Activated T-cell treated with anti-CD3 and anti-CD28 coated beads for 48 hours (primary cell): ENCODE measurements around the gene CD63.

Source experiments
- DNase-seq: peaks from one replicate; pipeline ENCODE4 v3.0.0-alpha.2; 2020; ENCODE audit warnings: low read depth

Gene CD63

DNA sequence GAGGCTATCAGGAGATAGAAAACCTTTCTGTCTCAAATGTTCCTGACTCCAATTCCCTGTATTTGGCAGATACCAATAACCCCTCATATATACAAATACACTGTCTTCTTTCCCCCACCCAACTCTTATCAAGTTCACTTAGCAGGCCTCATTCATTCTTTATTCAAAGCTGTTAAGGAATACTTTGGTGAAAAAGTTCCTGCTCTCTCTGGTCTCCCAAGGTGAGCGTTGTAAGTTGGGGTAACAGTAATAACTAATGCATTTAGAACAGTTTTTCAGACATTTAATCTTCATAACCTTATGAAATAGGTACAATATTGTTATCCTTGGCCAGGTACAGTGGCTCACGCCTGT lies 10.2 kb upstream of the CD63 start:
- DNase-seq, result no peak

DNA sequence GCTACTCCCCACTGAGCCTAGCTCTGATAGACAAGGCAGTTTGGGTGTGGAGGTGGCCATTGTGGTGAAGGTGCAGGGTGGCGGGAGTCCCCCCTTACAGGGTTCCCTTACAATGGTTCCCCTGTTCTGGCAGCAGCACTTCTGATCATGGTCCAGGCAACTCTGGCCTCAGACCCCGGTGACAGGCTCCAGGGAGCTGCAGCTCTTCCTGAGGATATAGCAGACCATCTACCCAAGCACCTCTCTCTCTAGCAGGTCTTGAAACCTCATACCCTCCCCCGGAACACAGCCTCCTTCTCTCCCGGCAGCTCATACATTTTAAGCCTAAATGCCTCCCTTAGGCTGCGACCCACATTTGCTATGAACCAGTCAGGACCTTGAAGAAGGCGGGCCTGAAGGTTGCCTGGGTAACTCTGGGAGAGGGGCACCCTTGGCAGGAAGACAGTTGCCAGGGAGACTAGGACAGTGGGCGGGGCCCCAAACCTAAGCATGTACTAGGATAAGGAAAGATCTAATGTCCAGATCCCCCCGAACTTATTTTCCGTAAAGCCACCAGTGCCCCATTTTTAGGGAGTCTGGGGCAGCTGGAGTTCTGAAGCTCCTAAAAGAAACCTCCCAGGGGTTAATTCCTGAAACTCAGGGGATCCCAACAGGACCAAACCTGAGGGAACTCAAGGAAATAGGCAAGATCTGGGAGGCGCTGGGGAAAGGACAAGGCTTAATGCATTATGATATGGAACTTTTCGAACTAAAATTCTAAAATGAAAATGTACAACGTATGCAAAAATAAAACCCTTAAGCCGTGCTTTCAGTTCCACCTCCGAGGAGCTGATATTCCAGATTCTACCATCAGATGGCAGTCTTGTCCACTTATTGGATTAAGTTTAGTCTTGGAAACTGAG lies 9.6 kb upstream of the CD63 start:
- DNase-seq, result peak; percentile 63

DNA sequence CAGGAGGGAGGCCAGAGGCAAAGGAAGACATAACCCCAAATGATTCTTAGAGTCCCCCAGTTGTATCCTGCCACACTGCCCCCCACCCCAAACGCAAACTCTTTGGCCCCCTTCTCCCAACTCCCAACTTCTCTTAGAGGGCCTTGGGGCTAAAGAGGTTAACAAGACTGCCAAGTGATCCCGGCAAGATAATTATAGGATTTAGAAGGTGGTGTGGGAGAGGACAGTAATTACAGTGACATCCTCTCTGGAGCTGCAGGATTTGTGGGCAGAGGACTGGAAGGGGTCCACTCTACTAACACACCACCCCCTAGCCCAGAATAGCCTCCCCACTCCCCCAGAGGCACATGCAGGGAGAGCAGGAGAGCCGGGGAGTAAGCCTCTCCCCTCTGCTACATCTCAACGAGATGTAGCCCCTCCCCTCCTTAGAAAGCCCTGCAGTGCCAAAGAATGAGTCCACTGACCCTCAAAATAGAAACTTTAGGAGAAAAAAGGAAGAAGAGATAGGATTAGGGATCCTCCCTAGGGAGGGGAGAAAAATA lies 8.8 kb upstream of the CD63 start:
- DNase-seq, result no peak

DNA sequence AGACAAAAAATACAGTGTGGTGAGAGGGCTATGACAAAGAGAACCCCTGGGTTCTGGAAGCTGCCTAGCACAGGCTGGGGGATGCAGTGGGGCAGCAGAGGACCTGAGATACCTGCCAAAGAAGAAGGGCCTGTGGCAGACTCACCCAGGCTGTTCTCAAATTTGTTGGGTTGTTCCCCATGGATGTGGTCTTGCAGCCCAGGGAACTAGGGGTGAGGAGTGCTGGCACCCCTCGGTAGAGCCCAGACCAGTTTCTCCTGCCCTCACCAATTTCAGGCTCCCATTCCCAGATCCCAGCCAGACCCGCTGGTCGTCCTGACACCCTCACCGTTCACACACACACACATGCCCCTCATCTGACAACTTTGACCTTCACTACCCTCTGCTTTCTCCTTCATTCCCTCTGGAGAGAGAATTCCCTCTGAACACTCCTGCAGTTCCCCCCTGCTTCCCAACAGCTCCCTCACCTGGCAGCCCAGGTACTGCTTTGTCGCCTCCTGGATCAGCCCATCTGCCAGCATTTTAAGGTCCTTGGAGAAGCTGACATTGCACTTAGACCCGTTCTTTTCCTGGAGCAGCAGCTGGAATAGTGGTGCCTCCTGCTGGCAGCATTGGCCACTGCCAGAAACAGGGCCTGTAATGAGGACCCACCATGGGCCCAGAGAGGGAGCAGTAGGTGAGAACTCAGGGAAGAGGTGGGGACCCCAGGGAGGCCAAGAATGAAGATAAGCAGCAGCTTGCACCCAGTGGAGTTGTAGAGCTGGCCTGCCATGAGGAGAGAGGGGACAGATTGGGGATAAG lies 8.2 kb upstream of the CD63 start:
- DNase-seq, result peak; percentile 60

DNA sequence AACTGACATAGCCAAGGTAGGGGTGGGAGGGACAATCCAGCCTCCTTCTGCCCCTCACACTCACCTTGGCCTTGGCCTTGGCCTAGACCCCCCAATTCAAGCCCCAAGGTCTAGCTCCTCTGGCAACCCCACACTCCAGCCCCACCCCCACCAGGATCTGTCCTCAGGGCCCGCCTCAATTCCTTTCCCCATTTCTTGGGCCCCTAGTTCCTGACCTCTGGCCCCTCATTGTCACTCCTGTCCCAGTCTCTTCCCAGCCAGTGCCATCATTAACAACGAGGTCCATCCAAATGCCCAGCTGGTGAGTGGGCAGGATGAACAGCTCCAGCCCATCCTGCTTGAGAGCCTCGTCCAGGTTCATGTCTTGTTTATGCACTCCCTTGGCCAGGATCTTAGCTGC lies 7.3 kb upstream of the CD63 start:
- no peak for DNase-seq

DNA sequence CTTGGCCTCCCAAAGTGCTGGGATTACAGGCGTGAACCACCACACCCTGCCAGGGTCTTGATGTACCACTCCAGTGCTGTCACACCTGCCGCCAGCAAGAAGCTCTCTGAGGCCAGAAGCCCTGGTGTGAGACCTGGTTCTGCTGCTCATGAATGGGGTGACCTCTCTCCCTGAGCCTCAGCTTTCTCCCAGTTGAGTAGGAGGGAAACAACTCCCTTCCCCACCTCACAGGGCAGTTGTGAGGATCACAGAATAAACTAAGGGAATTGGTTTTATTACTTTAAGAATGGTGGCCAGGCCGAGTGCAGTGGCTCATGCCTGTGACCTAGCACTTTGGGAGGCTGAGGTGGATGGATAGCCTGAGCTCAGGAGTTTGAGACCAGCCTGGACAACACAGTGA lies 5.8 kb upstream of the CD63 start:
- no peak for DNase-seq

DNA sequence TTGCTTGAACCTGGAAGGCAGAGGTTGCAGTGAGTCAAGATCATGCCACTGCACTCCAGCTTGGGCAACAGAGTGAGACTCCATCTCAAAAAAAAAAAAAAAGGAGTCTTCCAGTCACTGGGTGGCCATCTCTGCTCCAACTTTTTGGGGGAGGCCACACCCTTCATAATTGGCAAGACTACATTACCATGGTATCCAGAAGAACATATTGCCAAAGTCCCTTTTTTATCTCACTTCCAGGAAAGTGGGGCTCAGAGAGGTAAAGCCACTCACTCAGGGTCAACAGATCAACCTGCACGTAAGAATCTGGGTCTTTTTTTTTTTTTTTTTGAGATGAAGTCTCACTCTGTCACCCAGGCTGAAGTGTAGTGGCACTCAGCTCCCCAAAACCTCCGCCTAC lies 5.0 kb upstream of the CD63 start:
- DNase-seq, result no peak

DNA sequence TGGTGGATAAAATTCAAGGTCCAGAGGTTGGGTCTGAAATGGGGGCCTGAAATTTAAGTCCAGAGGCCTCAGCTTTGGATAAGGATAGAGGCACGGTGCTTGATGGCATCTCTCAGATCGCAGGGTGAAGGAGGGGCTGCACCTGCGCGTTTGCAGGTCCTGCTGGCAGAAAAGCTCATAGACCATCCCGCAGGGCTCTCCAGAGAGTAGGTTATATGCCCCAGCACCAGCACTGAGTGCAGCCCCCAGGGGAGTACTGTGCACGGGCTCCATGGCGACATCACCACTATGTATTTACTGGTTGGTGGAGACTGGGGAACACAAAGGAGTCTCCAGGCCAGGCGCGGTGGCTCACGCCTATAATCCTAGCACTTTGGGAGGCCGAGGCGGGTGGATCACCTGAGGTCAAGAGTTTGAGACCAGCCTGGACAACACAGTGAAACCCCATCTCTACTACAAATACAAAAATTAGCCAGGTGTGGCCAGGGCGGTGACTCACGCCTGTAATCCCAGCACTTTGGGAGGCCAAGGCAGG lies 4.3 kb upstream of the CD63 start:
- no peak for DNase-seq

DNA sequence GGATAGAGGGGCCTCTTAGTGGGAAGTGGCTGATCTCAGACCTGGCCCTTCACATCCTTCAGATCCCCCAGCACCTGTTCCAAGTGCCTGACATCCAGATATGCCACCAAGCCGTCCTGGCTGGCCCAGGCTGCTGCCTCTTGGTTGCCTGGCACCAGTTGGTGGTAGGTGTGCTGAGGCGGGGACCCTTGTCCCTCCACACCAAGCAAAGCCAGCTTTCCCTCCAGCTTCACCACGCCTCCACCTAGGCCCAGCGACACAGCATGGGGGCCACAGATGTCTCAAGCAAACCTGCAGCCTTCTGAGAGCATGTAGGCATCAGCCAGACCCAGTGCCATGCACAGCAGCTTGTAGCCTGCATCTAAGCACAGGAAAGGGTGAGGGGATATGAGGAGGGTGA lies 3.5 kb upstream of the CD63 start:
- DNase-seq, result no peak

DNA sequence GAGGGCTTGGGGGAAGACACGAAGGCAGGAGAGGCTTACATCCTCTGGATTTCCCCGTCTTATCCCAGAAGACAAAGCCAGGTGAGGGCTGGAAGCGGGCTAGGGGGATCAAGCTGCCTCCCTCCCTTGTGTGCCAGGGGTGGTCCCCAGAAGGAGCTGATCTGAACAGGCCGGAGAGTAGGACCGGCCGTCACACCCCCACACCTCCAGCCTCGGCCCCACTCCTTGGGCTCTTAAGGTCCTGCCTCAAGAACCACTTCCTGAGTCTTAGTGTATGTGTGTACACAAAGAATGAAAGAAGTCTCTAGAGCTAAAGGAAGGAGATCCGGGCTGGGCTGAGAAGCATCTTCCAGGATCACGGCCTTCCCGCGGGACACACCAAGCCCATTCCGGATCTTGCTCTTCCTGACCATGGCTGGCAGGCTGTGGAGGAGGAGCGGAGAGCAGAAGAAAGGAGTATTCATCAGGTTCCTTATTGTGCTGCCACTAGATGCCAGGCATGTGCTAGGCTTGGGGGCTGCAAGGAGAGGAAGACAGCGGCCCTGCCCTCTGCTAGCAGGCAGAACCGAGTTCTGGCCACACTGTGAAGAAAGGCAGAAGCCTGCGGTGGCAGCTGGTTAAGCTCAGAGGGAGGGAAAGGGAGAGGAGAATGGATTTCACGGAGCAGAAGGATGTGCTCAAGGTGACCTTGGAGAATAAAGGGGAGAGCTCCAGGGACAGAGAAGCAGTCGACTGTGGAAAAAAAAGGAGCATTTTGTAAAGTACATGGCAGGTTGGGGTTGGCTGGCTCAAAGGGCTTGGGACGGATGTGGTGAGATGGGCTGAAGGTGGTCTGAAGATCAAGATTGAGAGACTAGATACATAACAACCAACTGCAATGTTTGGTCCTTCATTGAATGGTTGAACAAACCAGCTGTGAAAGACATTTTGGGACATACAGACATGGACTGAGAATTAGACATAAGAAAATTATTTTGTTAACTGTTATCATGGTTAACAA lies 1.3 kb upstream of the CD63 start:
- DNase-seq, result no peak

DNA sequence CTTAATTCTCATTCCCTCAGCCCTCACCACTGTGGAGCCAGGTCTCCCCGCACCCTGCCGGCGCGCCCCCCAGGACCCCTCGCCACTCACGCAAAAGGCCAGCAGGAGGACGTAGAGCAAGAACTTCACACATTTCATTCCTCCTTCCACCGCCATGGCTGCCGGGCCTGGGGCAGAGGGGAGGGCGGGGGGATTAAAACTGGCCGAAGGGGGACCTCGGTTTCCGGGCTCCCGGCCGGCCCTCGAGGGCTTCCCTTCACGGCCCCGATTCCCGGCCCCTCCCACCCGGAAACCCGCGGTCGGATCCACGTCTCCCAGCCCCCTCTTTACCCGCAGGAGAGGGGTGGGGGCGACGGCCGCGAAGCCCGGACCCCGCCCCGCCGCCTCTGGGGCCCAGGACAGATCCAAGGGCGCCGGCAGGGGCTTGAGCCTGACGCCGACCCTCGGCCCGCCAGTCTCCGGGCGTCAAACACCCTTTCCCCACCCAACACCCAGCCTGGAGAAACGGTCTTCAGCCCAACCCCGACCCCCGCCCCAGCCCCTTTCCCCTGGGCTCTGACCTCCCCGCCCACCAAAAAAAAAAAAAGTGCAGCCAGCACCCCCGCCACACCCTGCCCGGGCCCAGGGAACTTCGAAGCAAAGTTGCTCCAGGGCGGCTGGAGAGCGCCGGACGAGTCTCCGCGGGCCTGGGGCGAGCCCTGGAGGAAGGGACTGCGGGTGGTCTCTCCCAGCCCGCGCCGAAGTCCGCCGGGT lies 447 bp downstream of the CD63 start:
- DNase-seq, result no peak

DNA sequence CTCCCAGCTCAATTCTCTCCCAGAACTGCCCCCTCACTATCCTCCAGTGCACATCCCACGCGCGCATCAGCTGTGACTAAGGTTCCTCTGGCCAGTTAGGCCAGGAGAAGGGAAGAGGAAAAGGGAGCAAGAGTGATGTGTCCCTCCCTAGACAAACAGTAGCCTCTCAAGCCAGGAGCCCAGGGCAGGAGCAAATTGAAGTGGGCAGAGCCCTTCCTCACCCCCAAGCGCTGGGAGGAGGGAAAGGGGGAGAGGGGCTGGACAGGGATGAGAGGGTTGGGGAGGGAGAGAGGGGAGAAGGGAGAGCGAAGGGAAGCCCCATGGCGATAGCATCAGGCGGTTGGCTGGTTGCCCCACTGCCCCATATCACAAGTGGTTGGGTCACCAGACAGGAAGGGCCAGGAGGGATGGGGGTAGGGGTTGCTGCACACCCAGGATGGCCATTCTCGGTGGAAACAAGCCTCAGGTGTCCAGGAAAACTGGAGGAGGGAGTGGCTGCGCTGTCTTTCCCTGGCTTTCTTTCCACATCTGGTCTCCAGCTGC lies 1.1 kb downstream of the CD63 start:
- DNase-seq, result no peak

DNA sequence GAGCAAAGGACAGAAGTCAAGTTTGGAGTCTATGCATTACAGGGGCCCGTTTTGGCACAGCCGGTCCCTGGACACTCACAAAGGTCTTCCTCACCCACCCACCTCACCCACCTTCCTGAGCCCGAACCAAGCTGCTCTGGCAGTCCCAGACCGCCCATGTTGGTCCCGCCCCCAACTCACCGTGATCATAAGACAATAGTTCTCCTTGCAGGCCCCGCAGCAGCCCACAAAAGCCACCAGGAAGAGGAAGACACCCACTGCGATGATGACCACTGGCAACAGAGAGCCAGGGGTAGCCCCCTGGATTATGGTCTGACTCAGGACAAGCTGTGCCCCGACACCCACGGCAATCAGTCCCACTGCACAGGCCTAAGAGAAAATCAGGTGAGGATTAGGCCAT lies 1.8 kb downstream of the CD63 start:
- no peak for DNase-seq

DNA sequence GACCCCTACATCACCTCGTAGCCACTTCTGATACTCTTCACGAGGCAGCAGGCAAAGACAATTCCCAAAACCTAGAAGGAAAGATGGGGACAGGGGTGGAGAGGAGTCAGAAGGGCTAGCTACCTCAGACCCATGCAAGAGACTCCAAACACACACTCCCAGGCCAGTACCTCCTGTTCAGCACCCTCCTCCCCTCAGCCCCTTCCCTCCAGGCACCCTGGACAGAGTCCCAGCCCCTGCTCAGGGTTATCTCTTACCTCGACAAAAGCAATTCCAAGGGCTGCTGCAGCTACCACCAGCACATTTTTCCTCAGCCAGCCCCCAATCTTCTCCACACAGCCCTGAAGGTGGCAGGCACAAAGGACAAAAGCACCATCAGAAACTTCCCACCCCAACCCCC lies 3.3 kb downstream of the CD63 start:
- DNase-seq, result no peak

DNA sequence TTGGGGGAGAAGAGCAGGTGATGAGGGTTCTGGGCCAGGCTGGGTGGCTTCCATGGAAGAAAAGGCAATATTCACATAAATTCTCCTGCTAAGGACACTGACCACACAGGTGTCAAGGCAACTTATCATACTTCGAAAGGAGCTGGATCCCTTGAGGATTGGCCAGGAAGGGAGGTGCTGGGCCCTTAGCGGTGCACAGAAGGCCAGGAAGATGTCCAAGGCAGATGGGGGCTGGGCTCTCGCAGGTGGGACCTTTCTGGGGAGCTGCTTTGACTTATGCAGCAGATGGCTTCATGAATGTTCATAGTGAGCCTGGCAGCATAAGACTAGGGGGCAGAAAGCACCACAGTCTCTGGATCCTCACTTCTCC lies 3.9 kb downstream of the CD63 start:
- DNase-seq, result no peak

DNA sequence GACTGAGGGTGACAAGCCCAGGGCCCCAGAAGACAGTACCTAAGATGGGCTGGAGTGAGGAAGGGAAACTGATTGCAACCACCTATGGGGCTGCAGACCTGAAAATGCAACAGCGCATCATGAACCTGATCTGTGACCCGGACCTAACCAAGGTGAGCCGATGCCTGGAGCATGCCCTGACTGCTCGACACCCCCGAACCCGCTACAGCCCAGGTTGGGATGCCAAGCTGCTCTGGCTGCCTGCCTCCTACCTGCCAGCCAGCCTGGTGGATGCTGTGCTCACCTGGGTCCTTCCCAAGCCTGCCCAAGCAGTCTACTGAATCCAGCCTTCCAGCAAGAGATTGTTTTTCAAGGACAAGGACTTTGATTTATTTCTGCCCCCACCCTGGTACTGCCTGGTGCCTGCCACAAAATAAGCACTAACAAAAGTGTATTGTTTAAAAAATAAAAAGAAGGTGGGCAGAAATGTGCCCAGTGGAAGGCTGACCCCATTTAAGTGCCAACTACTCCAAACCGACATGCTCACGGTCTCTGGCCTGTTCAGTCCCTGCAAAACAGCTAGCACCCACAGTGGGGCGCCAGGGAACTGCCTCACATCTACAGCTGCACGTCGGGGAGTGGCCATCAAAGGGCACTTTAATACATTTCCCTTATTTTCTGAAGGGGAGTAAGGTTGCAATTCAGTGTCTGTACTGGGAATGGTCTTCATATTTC lies 4.4 kb downstream of the CD63 start:
- peak; percentile 61 for DNase-seq

DNA sequence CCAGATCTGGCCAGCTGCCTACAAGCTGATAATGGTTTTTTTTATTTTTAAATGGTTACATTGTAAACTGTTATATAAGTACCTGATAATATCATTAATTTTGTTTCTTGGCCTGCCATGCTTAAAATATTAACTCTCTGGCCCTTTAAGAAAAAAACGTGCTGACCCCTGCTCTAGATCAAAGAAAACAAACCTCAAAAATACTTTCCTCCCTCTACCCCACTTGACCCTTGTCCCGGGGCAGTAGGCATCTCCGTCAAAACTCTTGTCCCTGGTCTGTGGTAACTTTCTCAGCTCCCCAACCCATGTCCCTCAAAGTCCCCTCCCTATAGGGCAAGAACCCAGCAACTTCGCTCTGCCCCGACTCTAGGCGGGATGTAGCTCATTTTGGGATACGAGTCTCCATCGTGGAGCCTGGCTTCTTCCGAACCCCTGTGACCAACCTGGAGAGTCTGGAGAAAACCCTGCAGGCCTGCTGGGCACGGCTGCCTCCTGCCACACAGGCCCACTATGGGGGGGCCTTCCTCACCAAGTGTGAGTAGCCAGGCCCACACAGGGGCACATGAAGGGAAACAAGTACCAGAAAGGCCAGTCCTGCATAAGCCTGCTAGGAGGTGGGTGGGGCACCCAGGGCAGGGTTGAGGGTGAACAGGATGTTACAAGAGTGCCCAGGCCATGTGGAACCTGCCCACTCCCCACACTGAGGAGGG lies 5.1 kb downstream of the CD63 start:
- no peak for DNase-seq

DNA sequence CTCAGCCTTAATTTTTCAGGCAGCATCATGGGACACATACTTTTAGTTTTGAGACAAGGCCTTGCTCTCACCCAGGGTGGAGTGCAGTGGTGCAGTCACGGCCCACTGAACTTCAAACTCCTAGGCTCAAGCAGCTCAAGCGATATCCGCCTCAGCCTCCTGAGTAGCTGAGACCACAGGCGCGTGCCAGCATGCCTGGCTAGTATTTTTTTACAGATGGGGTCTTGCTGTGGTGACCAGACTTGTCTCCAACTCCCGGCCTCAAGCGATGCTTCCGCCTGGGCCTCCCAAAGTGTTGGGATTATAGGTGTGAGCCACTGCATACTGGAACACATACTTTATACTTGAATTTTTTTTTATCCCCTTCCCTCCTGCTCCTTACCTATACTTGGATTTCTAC lies 5.9 kb downstream of the CD63 start:
- DNase-seq, result no peak

DNA sequence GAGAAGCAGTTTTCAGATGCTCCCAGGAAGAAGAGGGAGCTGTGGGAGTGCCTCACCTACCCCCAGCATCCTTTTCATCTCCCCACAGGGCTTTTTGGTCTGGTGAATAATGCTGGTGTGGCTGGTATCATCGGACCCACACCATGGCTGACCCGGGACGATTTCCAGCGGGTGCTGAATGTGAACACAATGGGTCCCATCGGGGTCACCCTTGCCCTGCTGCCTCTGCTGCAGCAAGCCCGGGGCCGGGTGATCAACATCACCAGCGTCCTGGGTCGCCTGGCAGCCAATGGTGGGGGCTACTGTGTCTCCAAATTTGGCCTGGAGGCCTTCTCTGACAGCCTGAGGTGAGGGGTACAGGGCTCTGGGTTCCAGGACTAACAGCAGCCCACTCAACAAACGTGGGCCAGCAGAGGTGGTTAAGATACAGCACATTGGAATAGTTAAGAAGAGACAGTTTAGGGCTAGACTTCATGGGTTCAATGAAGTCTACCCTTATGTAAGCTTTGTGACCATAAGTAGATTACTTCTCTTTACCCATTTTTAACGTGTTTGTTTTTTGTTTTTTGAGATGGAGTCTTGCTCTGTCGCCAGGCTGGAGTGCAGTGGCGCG lies 7.1 kb downstream of the CD63 start:
- DNase-seq, result no peak
